HAP-1 (cell line): ENCODE measurements around the gene GRK2.
A peak's percentile ranks its signal among the peaks of the same experiment; 100 is the strongest.

Experiments
- DNase-seq, 2 experiments: peaks; one replicate each; pipeline ENCODE4 v3.0.0-alpha.2; 2016 to 2020; ENCODE audit warnings: low spot score in 2 of 2
- H3K27me3 ChIP-seq: fragments of 250-450 bp; sonication (Bioruptor Pico); 2 replicates; pipeline ENCODE4 v1.5.1; 2020; ENCODE audit warnings: low read depth, mild to moderate bottlenecking, moderate library complexity
- H3K36me3 ChIP-seq: fragments of 250-450 bp; sonication (Bioruptor Pico); replicated peaks from 2 replicates; pipeline ENCODE4 v1.5.1; 2020; ENCODE audit warnings: mild to moderate bottlenecking
- H3K4me1 ChIP-seq: fragments of 250-450 bp; sonication (Bioruptor Pico); 2 replicates; pipeline ENCODE4 v1.5.1; 2020; ENCODE audit warnings: mild to moderate bottlenecking
- H3K4me3 ChIP-seq: fragments of 250-450 bp; sonication (Bioruptor Pico); 2 replicates; pipeline ENCODE4 v1.5.1; 2020; ENCODE audit warnings: mild to moderate bottlenecking, moderate library complexity
- H3K9me3 ChIP-seq: fragments of 250-450 bp; sonication (Bioruptor Pico); 2 replicates; pipeline ENCODE4 v1.5.1; 2020; ENCODE audit warnings: mild to moderate bottlenecking, moderate library complexity
- in situ Hi-C: fragments of 300-500 bp; cut with MboI; formaldehyde crosslinking; loops from 3 replicates; pipeline ENCODE4 v1.14.3; 2020; ENCODE audit warnings: low sequenced_read_pairs, inconsistent platforms, mixed read lengths

Gene GRK2

GRCh38 chr11:67270256-67271204, 4.3 kb downstream of the GRK2 start:
- no peak for DNase-seq
- Histone ChIP-seq H3K9me3 (no peaks in the 10 kb centered on the region), H3K36me3 (peaks cover 20% of the 10 kb centered on the region), H3K4me3 (no peak overlapping the region), H3K27me3 (no peaks in the 10 kb centered on the region), H3K4me1 (no peaks in the 10 kb centered on the region; the same call in 1 of the 2 replicates)
- in situ Hi-C loops = no loop called here

- Histone ChIP-seq H3K36me3 (peaks cover 20% of the 10 kb centered on the region), H3K9me3 (no peaks in the 10 kb centered on the region), H3K27me3 (no peaks in the 10 kb centered on the region), H3K4me1 (no peaks in the 10 kb centered on the region; the same call in 1 of the 2 replicates), H3K4me3 (no peak overlapping the region)
- in situ Hi-C loops = no loop called here
- DNase-seq = no peak
These were observed 4.9 kb downstream of the GRK2 start for GRCh38 chr11:67271205-67271540.

GRCh38 chr11:67271541-67272284, 5.4 kb downstream of the GRK2 start:
- no peaks in the 10 kb centered on the region for H3K9me3 ChIP-seq
- no peak for DNase-seq
- H3K4me1 ChIP-seq = no peaks in the 10 kb centered on the region; the same call in 1 of the 2 replicates
- no peak overlapping the region for H3K4me3 ChIP-seq
- H3K36me3 ChIP-seq = peaks cover 20% of the 10 kb centered on the region
- in situ Hi-C loops = no loop called here
- no peaks in the 10 kb centered on the region for H3K27me3 ChIP-seq

GRCh38 chr11:67272327-67273259, 6.3 kb downstream of the GRK2 start:
- DNase-seq = no peak
- in situ Hi-C loops = no loop called here
- H3K4me1 ChIP-seq = no peaks in the 10 kb centered on the region; the same call in 1 of the 2 replicates

GRCh38 chr11:67273260-67273990, 7.2 kb downstream of the GRK2 start:
- H3K4me3 ChIP-seq = no peak overlapping the region
- H3K27me3 ChIP-seq = no peaks in the 10 kb centered on the region
- H3K9me3 ChIP-seq = no peaks in the 10 kb centered on the region
- H3K36me3 ChIP-seq = peaks cover 23% of the 10 kb centered on the region; the same call in 1 of the 2 replicates
- H3K4me1 ChIP-seq = no peaks in the 10 kb centered on the region; the same call in 1 of the 2 replicates
- DNase-seq = no peak
- in situ Hi-C loops = no loop called here

More at GRCh38 chr11:67272327-67273259, 6.3 kb downstream of the GRK2 start:
- Histone ChIP-seq H3K36me3 (peaks cover 20% of the 10 kb centered on the region), H3K4me3 (no peak overlapping the region), H3K9me3 (no peaks in the 10 kb centered on the region), H3K27me3 (no peaks in the 10 kb centered on the region)

GRCh38 chr11:67274768-67275605, 8.7 kb downstream of the GRK2 start:
- H3K9me3 ChIP-seq = no peaks in the 10 kb centered on the region
- no peaks in the 10 kb centered on the region; the same call in 1 of the 2 replicates for H3K4me1 ChIP-seq
- H3K4me3 ChIP-seq = no peak overlapping the region
- H3K36me3 ChIP-seq = peaks cover 19% of the 10 kb centered on the region
- no peak for DNase-seq
- in situ Hi-C loops = no loop called here
- H3K27me3 ChIP-seq = no peaks in the 10 kb centered on the region

- DNase-seq = no peak
- in situ Hi-C loops = no loop called here
- no peaks in the 10 kb centered on the region for H3K27me3 ChIP-seq
- H3K9me3 ChIP-seq = no peaks in the 10 kb centered on the region
- no peaks in the 10 kb centered on the region; the same call in 1 of the 2 replicates for H3K4me1 ChIP-seq
- H3K36me3 ChIP-seq = peaks cover 27% of the 10 kb centered on the region
- no peak overlapping the region for H3K4me3 ChIP-seq
These were observed 9.5 kb downstream of the GRK2 start for GRCh38 chr11:67275606-67276409.

- in situ Hi-C loops = no loop called here
- Histone ChIP-seq H3K9me3 (no peaks in the 10 kb centered on the region), H3K36me3 (peaks cover 34% of the 10 kb centered on the region), H3K27me3 (no peaks in the 10 kb centered on the region), H3K4me3 (no peak overlapping the region), H3K4me1 (no peaks in the 10 kb centered on the region; the same call in 1 of the 2 replicates)
- no peak for DNase-seq
These were observed 10.5 kb downstream of the GRK2 start for GRCh38 chr11:67276781-67277230.

GRCh38 chr11:67277231-67277961, 11.1 kb downstream of the GRK2 start:
- no peaks in the 10 kb centered on the region for H3K9me3 ChIP-seq
- no peaks in the 10 kb centered on the region for H3K27me3 ChIP-seq
- 0 out of 2 replicates have a peak overlapping the region, but pooled peaks have one; percentile 8 for H3K4me3 ChIP-seq
- peaks cover 40% of the 10 kb centered on the region for H3K36me3 ChIP-seq
- H3K4me1 ChIP-seq = no peaks in the 10 kb centered on the region; the same call in 1 of the 2 replicates
- in situ Hi-C loops = no loop called here
- DNase-seq = peak; percentile 34 to 77

- Histone ChIP-seq H3K9me3 (no peaks in the 10 kb centered on the region), H3K4me3 (no peak overlapping the region), H3K36me3 (peaks cover 50% of the 10 kb centered on the region), H3K27me3 (no peaks in the 10 kb centered on the region), H3K4me1 (no peaks in the 10 kb centered on the region; the same call in 1 of the 2 replicates)
- DNase-seq = no peak
- in situ Hi-C loops = no loop called here
These were observed 12.1 kb downstream of the GRK2 start for GRCh38 chr11:67278135-67278938.
